ENCODE data around the gene MAP2K7. TPM values are rescaled to one million over a fixed set of nuclear protein-coding genes. Genes with fewer than 3 reads are reported as not detected.

Gene MAP2K7
- total RNA-seq, 1 donor from 2014 or later = 6.9 TPM

DNA sequence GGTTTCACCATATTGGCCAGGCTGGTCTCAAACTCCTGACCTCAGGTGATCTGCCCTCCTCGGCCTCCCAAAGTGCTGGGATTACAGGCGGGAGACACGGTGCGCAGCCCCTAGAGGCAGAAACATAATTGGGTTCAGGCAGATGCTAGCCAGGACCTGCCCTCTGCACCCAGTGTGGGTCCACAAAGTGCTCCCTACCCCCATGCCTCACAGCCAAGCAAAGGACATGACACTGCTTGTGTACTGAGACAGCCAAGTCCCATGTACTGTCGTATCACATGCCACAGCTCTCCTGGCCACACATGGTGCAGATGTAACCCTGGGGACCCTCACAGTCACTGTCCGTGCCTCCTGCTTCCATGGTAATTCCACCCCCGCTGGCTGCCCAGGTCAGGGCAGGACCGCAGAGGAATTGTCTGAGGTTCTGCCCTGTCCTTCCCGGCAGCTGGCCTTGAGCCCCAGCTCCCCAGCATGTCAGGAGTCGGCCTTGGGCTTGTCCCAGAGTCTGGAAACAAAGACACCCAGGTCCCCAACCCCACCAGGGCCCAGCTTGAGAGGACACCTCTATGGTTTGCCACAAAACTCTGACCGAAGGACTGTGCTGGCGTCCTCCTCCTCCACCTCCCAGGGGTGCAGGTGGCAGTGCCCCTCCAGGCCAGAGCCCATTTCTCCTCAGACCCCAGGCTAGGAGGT, 37.1 kb upstream of the MAP2K7 start:
- DNase-seq (ENCODE audit: low read depth in 2 of 2) = no peak

DNA sequence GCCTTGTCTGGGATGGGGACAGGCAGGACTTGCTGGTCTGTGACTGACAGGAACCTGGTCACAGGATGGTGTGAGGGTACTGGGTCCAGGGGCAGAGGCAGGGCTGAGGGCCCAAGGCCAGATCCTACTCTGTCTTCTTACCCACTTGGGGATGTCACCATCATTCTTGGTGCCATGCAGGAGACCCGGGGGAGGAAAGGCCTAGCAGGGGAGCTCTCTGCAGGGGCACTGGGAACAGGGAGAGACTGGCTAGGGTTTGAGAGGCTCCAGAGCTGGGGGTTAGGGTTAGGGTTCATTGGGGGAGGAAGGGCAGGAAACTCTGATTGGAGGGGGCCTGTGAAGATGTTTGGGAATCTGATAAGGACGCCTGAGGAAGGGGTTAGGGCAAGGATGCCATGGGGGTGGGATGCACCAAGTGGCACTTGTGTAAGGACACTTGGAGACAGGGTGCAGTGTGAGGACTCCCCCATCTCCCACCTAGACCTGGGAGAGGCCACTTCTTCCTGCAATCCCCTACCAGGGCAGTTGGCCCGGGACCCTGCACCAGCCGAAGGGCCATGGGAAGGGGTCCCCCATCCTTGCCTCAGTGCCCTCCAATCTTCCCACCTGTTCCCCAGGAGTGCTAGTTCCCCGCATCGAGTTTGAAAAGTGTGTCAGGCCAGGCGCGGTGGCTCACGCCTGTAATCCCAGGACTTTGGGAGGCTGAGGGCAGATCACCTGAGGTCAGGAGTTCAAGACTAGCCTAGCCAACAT, 36.4 kb upstream of the MAP2K7 start:
- DNase-seq (ENCODE audit: low read depth in 2 of 2) = no peak

DNA sequence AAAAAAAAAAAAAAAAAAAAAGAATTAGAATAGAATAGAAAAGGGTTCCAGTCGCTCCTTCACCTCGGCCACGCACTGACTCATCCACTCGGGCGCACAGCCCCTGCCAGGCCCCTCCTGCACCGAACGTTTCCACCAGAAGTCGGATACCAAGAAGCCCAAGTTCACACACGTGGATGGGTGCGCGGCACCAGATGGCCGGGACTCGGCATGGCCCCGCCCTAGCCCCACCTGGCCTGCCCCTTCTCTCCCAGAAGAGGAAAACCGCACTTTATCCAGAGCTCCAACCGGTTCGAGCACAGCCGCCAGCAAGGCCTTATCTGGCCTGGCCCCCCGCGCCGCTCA, 35.4 kb upstream of the MAP2K7 start:
- no peak for DNase-seq (ENCODE audit: low read depth in 2 of 2)

DNA sequence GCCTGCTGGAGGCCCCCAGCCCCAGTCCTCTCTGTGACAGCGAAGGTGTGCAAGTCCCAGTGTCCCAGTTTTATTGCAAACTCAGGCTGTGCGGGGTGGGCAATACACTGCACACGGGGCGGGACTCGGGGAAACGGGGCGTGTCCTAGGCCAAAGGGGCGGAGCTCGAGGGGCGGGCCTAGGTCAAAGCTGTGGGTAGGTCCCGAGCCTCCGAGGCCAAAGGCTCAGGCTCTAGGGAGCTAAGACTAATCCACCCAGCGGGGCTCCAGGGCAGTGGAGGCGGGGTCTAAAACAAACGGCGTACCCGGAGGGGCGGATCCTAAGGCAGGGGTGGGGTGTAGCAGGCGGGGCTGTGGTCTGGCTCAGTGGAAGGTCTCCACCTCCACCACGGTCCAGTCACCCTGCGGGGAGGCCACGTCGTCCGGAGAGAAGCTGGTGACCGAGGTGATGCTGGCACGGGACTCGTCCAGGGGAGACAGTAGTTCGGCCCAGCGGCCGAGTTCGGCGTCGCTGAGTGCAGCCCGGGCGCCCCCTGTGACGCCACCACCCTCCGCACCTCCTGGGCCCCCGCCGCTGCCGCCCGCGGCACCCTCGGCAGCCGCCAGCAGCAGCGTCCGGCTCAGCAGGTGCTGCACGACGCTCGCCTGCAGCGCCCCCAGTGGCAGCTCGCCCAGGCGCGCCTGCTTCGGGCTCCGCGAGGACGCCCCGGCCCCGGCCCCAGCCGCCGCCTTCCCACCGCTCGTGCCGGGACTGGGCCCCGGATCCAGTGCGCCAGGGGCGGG, 34.8 kb upstream of the MAP2K7 start:
- peak in 1 of 2 donors; percentile 67 for DNase-seq (ENCODE audit: low read depth in 2 of 2)

DNA sequence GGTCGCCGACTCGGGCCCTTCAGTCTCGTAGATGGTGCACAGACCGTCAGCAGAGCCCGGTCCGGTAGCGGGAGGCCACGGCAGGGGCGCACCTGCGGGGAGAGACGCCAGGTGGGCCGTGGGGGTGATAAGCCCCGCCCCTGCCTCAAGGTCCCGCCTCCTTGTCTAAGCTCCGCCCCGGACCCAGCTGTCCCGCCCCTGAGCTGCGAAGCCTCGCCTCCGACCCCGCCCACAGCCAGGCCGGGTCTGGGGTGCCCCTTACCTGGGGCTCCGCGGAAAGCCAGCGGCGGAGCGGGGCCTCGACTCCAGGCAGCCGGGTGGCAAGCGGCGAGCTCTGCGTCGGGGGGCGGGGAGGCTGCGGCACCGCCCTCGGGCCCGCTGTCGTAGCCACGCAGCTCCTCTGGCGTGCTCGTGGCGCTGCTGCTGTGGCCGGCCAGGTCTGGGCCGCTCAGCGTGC, 34.2 kb upstream of the MAP2K7 start:
- DNase-seq (ENCODE audit: low read depth in 2 of 2) = peak in 1 of 2 donors; percentile 55

DNA sequence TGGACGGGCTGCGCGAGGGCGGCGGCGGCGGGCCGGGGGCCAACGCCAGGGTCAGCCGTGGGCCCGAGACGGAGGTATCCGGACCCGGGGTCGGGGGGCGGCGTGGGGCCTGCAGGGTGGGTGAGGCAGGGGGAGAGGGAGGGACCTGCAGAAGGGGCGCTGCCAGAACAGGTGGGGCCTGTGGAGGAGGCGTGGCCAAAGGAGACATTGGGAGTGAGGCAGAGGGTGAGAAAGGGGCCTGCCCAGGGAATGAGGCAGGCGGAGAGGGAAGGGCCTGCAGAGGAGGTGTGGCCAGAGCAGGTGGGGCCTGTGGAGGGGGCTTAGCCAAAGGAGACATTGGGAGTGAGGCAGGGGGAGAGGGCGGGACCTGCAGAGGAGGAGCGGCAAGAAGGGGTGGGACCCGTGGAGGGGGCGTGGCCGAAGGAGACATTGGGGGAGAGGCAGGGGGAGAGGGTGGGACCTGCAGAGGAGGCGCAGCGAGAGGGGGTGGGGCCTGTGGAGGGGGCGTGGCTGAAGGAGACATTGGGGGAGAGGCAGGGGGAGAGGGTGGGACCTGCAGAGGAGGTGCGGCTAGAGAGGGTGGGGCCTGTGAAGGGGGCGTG, 33.7 kb upstream of the MAP2K7 start:
- DNase-seq (ENCODE audit: low read depth in 2 of 2) = peak in 1 of 2 donors; percentile 40

DNA sequence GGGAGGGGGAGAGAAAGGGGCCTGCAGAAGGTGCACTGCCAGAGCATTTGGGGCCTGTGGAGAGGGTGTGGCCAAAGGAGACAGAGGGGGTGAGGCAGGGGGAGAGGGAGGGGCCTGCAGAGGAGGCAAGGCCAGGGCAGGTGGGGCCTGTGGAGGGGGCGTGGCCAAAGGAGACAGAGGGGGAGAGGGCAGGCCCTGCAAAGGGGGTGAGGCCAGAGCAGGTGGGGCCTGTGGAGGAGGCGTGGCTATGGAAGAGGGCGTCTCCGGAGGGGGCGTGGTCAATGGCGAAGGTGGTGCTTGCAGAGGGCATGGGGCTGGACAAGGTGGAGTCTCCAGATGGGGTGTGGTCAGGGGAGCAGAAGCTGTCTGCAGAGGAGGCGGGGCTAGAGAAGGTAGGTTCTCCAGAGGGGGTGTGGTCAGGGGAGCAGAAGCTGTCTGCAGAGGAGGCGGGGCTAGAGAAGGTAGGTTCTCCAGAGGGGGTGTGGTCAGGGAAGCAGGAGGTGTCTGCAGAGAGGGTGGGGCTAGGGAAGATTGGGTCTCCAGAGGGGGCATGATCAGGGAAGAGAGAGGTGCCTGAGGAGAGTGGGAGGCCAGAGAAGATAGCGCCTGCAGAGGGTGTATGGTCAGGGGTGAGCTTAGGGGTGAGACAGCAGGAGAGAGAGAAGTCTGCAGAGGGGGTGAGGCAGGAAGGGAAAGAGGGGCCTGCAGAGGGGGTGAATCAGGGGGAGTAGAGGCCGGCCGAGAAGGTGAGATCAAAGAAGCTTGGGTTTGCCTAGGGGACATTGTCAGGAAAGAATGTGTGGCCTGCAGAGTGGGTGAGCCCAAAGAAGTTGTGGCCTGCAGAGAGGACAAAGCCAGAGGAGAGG, 32.9 kb upstream of the MAP2K7 start:
- DNase-seq (ENCODE audit: low read depth in 2 of 2) = peak in 1 of 2 donors; percentile 56

DNA sequence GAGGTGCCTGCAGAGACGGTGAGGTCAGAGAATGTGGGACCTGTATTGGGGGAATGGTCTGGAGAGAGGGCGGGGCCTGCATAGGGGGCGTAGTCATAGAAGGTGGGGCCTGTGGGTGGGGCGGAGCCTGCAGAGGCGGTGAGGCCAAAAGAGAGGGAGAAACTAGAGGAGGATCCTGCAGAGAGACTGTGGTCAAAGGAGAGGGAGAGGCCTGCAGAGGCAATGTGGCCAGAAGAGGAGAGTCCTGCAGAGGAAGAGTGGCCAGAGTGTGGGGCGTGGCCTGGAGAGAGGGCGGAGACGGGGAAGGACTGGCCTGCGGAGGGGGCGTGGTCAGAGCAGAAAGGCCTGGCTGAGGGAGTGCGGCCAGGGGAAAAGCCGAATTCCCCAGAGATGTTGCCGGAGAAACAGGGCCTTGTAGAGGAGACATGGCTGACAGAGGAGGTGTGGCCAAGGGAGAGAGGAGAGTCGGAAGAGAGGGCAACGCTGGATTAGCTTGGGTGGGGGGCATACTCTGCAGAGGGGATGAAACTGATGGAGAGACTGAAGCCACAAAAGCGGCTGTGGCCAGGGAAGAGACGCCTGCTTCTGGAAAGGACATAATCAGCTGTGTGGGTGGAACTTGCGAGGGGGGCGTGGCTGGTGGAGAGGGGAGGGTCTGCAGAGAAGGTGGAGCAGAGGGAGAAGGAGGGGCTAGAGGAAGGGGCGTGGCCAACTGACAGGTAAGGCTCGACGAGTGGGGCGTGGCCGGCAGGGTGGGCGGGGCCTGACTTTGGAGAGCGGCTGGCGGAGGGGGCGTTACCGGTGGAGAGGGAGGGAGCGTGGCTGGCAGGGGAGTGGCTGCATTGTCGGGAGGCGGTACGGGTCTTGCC, 32.0 kb upstream of the MAP2K7 start:
- peak in 1 of 2 donors; percentile 66 for DNase-seq (ENCODE audit: low read depth in 2 of 2)

DNA sequence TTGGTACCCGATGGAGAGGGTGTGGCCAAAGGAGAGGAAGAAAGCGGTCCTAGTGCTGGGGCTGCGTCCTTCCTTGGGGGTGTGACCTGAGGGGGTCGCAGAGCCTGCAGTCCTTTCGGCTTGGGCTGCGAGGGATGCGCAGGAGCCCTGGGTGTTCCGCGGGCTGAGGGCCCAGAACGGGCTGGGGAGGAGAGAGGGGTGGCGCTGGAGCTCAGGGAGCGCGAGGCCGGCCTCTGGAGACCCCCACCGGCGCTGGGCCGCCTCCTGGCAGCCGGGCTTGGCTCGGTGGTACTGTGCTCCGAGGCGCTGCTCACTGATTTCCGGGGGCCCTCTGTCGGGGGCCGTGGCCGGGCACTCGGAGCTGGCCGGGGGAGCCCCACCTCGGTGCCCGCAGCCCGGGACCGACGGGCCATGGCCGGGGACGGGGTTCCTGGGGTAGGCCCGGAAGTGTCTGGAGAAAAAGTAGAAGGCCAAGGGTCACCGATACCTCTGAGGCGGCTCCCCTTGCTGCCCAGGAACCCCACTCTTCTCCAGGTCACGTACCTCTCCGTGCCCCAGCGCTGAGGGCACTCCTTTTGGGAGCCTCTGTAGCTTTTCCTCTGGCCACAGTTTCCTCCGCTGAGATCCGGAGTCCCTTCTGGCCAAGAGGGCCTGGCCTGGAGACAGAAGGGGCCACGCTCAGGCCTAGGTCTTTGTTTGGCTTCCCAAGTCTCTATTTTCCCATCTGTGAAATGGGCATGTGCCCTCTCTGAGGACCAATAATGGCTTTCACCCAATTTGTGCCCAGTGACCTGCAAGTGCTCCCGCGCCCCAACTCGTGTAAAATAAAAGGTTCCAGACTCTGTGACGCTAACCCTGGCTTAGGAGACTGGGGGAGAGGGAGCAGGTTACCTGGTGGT, 31.1 kb upstream of the MAP2K7 start:
- no peak for DNase-seq (ENCODE audit: low read depth in 2 of 2)

DNA sequence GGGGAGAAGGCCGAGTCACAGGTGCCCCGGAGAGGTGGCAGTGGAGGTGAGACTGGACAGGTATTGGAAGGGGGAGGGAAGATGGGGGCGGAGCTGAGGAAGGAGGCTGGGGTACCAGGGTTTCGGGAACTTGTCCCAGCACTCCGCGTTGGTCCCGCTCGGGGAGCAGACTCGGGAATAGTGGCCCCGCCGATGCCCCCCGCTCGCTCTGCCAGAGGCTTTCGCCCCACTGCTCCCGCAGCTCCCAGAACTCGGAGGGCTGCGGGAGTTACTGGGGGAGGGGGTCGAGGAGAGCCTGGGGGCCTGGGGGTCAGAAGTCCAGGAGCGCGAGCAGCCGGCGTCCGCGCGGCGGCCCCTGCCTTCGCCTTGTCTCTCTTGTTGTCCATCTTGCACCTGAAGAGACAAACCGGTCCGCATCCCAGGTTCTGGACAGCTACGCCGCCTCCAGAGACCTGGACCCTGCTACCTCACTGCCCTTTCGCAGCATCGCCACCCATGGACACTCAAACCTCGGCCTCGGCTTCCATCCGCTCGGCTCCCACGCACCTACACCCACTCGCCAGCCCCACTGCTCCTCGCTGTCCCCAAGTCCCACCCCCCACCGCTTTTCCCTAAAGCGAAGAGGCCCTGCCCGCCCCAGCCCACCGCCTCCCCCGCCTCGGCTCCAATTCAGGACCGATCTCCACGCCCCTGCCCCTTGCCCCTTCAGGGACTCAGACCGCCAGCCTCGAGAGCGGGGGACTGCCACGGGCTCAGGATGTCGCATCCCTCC, 30.2 kb upstream of the MAP2K7 start:
- DNase-seq (ENCODE audit: low read depth in 2 of 2) = no peak

DNA sequence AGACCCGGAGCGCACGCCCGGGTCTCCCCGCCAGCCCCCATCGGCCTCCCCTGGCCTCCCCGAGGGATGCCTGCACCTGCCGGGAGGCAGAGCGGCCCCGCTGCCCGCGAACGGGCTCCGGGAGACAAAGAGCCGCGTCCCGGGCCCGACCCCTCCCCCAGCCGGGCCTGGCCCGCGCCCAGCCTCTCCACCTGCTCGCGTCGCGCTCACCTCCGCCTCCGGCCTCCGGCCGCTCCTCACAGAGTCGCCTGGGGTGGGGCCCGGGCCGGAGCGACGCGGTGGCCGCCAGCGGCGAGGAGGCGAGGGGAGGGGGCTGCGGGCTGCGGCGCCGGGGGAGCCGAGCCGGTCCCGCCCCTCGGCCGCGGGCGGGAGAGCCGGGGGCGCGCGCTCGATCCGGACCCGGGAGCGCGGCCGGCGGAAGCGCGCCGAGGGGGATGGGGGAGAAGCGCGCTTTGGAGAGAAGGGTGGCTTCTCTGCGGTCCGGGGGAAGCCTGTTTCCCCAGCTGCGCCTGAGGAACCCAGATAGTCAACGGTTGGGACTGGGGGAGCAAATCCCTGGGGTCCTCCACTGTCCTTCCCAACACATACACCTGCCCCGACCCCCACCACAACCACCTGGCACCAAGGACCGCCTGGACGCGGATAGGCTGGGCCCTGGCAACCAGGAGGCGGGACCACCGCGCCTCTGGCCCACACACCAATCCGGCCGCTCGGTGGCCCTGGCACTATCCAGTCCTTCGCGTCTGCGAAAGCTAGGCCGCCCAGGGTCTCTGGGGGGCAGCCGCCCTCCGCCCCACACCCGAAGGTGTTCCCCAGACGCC, 29.4 kb upstream of the MAP2K7 start, which contains the start of gene PRR36:
Gene PRR36 (minus strand): TSS at position 315 of the 821 bp plus-strand sequence. CDS start 701 bp downstream, outside the sequence.
- peak in 1 of 2 donors; percentile 42 for DNase-seq (ENCODE audit: low read depth in 2 of 2)

DNA sequence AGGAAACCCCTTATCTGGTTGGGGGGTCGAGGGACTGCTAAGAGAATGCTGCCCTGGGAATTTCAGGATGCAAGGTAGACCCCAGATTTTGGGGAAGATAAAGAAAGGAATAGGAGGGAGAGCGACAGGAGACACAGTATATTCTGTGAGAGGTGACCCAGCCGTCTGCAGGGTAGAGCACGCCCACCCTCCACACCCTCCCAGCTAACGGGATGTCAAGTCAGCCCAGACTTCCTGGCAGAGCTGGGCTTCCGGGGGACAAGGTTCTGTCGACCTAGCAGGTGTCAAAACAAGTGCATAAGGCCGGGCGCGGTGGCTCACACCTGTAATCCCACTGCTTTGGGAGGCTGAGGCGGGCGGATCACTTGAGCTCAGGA, 28.8 kb upstream of the MAP2K7 start:
- DNase-seq (ENCODE audit: low read depth in 2 of 2) = no peak

DNA sequence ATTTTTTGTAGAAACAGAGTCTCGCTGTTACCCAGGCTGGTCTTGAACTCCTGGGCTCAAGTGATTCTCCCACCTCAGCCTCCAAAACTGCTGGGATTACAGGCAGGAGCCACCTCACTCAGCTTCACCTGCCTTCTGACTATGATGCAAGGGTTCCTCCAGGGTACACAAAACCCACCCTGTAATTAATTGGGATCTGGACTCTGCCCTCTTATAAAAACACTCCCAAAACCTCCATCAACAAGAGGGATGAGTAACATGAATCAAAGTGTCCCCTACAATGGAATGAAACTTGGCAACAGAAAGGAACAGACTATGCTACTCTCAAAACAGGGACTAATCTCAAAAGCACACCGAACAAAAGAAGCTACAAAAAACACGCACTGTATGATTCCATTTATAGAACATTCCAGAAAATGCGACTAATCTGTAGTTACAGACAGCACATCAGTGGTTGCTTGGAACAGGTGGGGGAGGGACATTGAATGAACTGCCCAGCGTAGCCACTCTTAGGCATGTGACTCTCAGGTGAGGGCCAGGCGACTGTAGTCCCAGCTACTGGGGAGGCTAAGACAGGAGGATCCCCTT, 26.3 kb upstream of the MAP2K7 start:
- DNase-seq (ENCODE audit: low read depth in 2 of 2) = no peak

DNA sequence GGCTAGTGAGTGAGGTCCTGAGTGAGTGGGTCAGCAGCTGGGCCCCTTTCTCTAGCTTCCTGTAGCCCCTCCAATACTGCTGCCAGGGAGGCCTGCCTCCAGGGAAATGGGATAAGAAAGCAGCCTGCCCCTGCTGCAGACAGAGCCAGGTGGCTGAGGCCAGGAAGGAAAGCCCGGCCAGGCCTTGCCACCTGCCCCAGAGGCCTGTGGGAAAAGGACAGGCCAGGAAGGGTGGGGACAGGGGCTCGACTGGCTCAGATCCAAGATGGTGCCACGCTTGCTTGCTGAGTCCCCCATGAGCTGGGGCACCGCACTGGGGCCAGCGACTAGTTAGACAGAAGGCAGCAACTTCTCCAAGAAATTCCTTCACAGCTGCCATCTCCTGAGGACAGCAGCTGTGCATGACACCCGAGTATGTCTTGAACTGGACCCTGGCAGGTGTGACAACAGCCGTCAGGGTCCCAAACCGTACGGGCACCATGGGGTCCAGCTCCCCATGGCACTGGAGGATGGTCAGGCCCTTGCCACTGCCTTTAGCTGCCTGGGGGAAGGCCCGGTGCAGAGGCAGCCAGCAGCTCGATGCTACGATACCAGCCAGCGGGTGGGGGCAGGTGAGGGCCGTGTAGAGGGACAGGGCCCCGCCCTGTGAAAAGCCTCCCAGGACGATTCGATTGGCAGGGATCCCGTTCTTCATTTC, 24.4 kb upstream of the MAP2K7 start:
- DNase-seq (ENCODE audit: low read depth in 2 of 2) = no peak

DNA sequence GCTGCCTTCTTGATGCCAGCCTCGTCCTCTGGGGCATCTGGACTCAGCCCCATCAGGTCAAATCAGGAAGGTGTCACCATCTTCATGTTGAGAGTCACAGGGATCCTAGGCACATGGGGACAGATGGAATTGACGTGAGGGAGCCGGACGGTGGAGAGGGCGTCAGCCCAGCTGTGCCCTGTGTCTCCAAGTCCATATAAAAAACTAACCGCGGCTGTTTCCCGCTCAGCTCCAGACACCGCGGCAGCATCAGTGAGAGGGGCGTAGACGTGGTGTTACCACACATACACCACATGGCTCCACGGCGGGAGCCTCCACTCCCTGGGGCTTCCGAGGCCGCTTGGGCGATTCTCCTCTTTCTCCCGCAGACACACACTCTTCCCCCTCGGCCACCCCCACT, 23.8 kb upstream of the MAP2K7 start:
- DNase-seq (ENCODE audit: low read depth in 2 of 2) = no peak

DNA sequence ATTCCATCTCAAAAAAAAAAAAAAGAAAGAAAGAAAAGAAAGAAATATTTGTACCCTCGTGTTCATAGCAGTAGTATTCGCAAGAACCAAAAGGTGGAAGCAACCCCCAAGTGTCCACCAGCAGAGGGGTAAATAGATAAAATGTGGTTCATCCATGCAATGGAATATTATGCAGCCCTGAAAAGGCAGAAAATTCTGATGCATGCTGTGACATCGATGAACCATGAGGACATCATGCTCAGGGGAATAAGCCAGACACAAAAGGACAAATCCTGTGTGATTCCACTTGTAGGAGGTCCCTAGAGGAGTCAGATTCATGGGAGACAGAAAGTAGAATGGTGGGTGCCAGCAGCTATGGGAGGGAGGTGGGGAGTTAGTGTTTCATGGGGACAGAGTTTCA, 21.8 kb upstream of the MAP2K7 start:
- DNase-seq (ENCODE audit: low read depth in 2 of 2) = no peak

Data from dermis microvascular lymphatic vessel endothelial cell (primary cell).